NCI-H82 treated with DMSO at 0.1 percent for 48 hours (cell line): Measurements from ENCODE around the gene THNSL1.
"Not testable (repeated sequence)": the region's sequence is repeated elsewhere in the genome, so short reads cannot be mapped to it uniquely, and the experiment has no call there.

ENCODE experiments used
- DNase-seq: peaks from one replicate; lab custom pipeline; 2025; ENCODE audit not compliant: unreplicated experiment; lab: John Stamatoyannopoulos, UW

THNSL1 gene

GRCh38 chr10:24998044-24998443 is 18.4 kb upstream of the THNSL1 start:
- DNase-seq, result no peak

- not testable (repeated sequence) for DNase-seq
These were observed 4.8 kb upstream of the THNSL1 start for GRCh38 chr10:25011591-25011990.

- DNase-seq, result no peak
These were observed 1.8 kb upstream of the THNSL1 start for GRCh38 chr10:25014579-25014978.

- DNase-seq, result peak; percentile 85
These were observed 510 bp upstream of the THNSL1 start, which contains the start of gene ENKUR for GRCh38 chr10:25015828-25016375. Gene ENKUR, minus strand, starts transcription at chr10:25016158. Its CDS starts 222 bp downstream, at chr10:25015936.

GRCh38 chr10:25017154-25017590 is 760 bp downstream of the THNSL1 start:
- DNase-seq, result no peak

GRCh38 chr10:25017661-25018060 is 1.2 kb downstream of the THNSL1 start:
- no peak for DNase-seq

GRCh38 chr10:25018703-25019102 is 2.3 kb downstream of the THNSL1 start:
- no peak for DNase-seq

GRCh38 chr10:25023278-25023677 is 6.9 kb downstream of the THNSL1 start:
- no peak for DNase-seq

- no peak for DNase-seq
These were observed 8.1 kb downstream of the THNSL1 start for GRCh38 chr10:25024528-25024927.

GRCh38 chr10:25026463-25026862 is 10.1 kb downstream of the THNSL1 start:
- no peak for DNase-seq

GRCh38 chr10:25028711-25029110 is 12.3 kb downstream of the THNSL1 start:
- no peak for DNase-seq

GRCh38 chr10:25029519-25029918 is 13.1 kb downstream of the THNSL1 start:
- DNase-seq, result no peak

GRCh38 chr10:25036381-25036780 is 20.0 kb downstream of the THNSL1 start:
- no peak for DNase-seq

GRCh38 chr10:25038325-25038724 is 21.9 kb downstream of the THNSL1 start:
- DNase-seq, result no peak

- DNase-seq, result no peak
These were observed 23.1 kb downstream of the THNSL1 start for GRCh38 chr10:25039531-25039930.

- no peak for DNase-seq
These were observed 30.2 kb downstream of the THNSL1 start for GRCh38 chr10:25046641-25047040.

- DNase-seq, result no peak
These were observed 30.7 kb downstream of the THNSL1 start for GRCh38 chr10:25047088-25047487.

GRCh38 chr10:25047591-25048301 is 31.3 kb downstream of the THNSL1 start:
- no peak for DNase-seq

- DNase-seq, result no peak
These were observed 32.0 kb downstream of the THNSL1 start for GRCh38 chr10:25048450-25048849.

- no peak for DNase-seq
These were observed 33.6 kb downstream of the THNSL1 start for GRCh38 chr10:25049966-25050365.

GRCh38 chr10:25050402-25050801 is 34.0 kb downstream of the THNSL1 start:
- DNase-seq, result no peak

- no peak for DNase-seq
These were observed 35.6 kb downstream of the THNSL1 start for GRCh38 chr10:25052012-25052411.

- no peak for DNase-seq
These were observed 40.3 kb downstream of the THNSL1 start for GRCh38 chr10:25056726-25057125.
